Ascending aorta (tissue), 2 donors: ENCODE data around the gene ATCAY. TPM values are rescaled to one million over a fixed set of nuclear protein-coding genes. Genes with fewer than 3 reads are reported as not detected.

Experiments used
- DNase-seq, 2 donors: peaks; one replicate each; pipeline ENCODE4 v3.0.0-alpha.2; 2019; ENCODE audit warnings: low spot score in 2 of 2
- H3K27ac ChIP-seq, 2 donors: fragments of 200-600 bp; sonication (generic); one replicate each; pipeline ENCODE4 v1.5.1; 2016 to 2017; ENCODE audit warnings: mild to moderate bottlenecking in 1 of 2
- H3K27me3 ChIP-seq: fragments of 200-600 bp; sonication (generic); one replicate; pipeline ENCODE4 v1.5.1; 2017
- H3K36me3 ChIP-seq, 2 donors: fragments of 200-600 bp; sonication (generic); one replicate each; pipeline ENCODE4 v1.5.1; 2016
- H3K4me1 ChIP-seq, 2 donors: fragments of 200-600 bp; sonication (generic); one replicate each; pipeline ENCODE4 v1.5.1; 2016 to 2017; ENCODE audit warnings: mild to moderate bottlenecking in 1 of 2
- H3K4me3 ChIP-seq, 2 donors: fragments of 200-600 bp; sonication (generic); one replicate each; pipeline ENCODE4 v1.5.1; 2016 to 2017; ENCODE audit warnings: mild to moderate bottlenecking in 1 of 2
- H3K9me3 ChIP-seq, 2 donors: fragments of 200-600 bp; sonication (generic); one replicate each; pipeline ENCODE4 v1.5.1; 2016
- intact Hi-C: fragments of 100-400 bp; cut with DNase I; formaldehyde crosslinking; loops from one replicate; pipeline ENCODE4 v1.15.1; 2023
- total RNA-seq: library from RNA; depleted of rRNA; stranded (reverse); fragments of >200 nt; gene quantifications from one replicate; pipeline ENCODE4 v1.1.0, GENCODE V29; 2016
- TF ChIP-seq, protein P1 (sequence below), 3 experiments: fragments of 200-600 bp in 2 of 3; fragments of 450-650 bp in 1 of 3; sonication (generic) in 2 of 3; IDR thresholded peaks; one replicate each; pipeline ENCODE4 v1.5.1; 2016 to 2019; ENCODE audit warnings: antibody characterized with exemption in 3 of 3, mild to moderate bottlenecking in 1 of 3, moderate library complexity in 1 of 3

ATCAY gene
- total RNA-seq, 1 donor from 2014 or later, result not detected

DNA sequence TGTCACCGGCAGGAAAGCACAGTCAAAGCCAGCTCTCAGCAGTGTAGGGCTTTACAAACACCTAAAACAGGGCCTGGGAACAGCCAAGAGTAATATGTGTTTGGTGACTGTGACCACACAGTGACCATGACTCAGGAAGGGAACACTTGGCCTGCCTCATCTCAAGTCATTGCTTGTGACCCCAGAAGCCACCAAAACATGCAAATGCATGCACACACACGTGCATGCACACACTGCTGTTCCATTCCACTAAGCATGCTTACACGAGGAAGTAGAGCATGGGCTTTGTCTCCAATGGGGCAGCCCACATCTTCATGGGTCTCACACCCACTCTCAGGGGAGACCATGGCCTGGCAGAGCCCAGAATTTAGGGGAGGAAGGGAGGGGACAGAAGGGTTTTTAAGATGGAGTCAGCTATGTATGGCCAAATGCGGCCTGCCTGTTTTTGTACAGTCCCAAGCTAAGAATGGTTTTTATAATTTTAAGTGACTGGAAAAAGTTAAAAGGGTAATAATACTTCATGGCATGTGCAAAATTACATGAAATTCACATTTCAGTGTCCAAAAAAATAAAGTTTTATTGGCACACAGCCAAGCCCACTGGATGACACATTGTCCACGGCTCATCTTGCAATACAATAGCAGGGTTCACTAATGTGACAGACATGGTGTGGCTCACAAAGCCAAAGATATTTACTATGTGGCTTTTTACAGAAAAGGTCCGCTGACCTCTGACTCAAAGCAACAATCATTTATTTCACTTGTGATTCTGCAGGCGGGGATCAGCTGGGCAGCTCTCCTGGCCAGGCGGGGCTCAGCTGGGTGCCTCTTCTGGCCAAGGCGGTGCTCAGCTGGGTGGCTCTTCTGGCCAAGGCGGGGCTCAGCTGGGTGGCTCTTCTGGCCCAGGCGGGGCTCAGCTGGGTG lies 29.0 kb upstream of the ATCAY start:
- no peaks in the 10 kb centered on the region for H3K36me3 ChIP-seq
- TF ChIP-seq, protein P1, sequence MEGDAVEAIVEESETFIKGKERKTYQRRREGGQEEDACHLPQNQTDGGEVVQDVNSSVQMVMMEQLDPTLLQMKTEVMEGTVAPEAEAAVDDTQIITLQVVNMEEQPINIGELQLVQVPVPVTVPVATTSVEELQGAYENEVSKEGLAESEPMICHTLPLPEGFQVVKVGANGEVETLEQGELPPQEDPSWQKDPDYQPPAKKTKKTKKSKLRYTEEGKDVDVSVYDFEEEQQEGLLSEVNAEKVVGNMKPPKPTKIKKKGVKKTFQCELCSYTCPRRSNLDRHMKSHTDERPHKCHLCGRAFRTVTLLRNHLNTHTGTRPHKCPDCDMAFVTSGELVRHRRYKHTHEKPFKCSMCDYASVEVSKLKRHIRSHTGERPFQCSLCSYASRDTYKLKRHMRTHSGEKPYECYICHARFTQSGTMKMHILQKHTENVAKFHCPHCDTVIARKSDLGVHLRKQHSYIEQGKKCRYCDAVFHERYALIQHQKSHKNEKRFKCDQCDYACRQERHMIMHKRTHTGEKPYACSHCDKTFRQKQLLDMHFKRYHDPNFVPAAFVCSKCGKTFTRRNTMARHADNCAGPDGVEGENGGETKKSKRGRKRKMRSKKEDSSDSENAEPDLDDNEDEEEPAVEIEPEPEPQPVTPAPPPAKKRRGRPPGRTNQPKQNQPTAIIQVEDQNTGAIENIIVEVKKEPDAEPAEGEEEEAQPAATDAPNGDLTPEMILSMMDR (IDR thresholded peaks at IDR 0.05), result no peak
- intact Hi-C loops, result no loop called here
- H3K27ac ChIP-seq, result no peak overlapping the region
- no peak for DNase-seq
- H3K4me1 ChIP-seq, result no peaks in the 10 kb centered on the region
- no peak overlapping the region for H3K4me3 ChIP-seq
- H3K27me3 ChIP-seq, result no peaks in the 10 kb centered on the region
- peaks cover 11 to 16% of the 10 kb centered on the region in 2 donors for H3K9me3 ChIP-seq

DNA sequence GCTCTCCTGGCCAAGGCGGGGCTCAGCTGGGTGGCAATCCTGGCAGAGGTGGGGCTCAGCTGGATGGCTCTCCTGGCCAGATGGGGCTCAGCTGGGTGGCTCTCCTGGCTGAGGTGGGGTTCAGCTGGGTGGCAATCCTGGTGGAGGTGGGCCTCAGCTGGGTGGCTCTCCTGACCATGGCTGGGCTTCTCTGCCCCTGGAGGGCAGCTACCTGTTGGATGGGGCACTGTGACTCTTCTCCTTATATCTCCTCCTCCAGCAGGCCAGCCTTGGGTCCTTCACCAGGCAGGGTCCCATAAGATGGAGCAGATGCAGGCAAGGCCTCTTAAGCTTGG lies 28.3 kb upstream of the ATCAY start:
- Histone ChIP-seq H3K9me3 (peaks cover 11 to 16% of the 10 kb centered on the region in 2 donors), H3K4me1 (no peaks in the 10 kb centered on the region), H3K4me3 (no peak overlapping the region), H3K27ac (no peak overlapping the region), H3K27me3 (no peaks in the 10 kb centered on the region), H3K36me3 (no peaks in the 10 kb centered on the region)
- TF ChIP-seq, protein P1 (IDR thresholded peaks at IDR 0.05), result no peak
- no peak for DNase-seq
- intact Hi-C loops, result no loop called here

DNA sequence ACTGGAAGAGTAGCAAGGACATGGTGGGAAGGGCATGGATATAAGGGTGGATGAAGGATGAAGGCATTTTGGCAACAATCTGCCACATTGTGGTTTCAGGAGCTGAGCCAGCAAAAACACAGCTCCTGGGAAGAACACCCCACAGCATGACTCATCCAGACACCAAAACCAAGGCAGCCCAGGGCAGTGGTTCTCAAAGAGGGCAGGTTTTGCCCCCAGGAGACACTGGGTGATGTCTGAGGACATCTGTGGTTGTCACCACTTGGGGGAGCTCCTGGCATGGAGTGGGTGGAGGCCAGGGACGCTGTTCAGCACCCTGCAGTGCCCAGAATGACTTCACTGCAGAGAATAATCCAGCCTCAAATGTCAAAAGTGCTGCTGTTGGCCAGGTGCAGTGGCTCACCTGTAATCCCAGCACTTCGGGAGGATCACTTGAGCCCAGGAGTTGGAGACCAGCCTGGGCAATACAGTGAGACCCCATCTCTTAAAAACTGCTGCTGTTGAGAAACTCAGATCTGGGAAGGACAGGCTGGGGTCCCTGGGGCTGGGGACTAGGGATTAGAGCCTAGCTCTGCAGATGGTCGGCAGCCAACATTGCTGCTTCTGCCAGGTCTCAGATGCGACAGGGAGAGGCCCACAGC lies 27.8 kb upstream of the ATCAY start:
- Histone ChIP-seq H3K27ac (no peak overlapping the region), H3K4me3 (no peak overlapping the region), H3K4me1 (no peaks in the 10 kb centered on the region), H3K36me3 (no peaks in the 10 kb centered on the region), H3K27me3 (no peaks in the 10 kb centered on the region), H3K9me3 (peaks cover 11 to 16% of the 10 kb centered on the region in 2 donors)
- no peak for DNase-seq
- TF ChIP-seq, protein P1 (IDR thresholded peaks at IDR 0.05), result no peak
- intact Hi-C loops, result no loop called here

DNA sequence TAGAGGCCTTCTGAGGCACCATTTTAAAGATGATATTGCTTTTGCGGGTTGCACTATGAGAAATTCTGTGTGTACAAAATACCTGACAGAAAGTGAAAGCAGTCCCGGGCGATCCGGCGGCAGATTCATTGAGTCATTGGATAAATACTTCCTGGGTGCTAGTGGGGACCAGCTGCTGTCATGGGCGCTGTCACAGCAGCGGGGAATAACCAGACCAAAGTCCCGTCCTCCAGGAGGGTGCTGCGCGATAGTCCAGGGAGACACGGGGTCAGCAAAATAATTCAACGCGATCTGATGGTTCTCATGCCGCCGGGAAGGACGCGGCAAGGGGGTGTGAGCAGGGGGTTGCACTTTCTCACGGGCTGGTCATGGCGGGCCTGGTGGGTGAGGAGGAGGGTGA lies 25.2 kb upstream of the ATCAY start:
- TF ChIP-seq, protein P1 (IDR thresholded peaks at IDR 0.05), result no peak
- H3K27me3 ChIP-seq, result no peaks in the 10 kb centered on the region
- no peak overlapping the region for H3K27ac ChIP-seq
- no peaks in the 10 kb centered on the region for H3K36me3 ChIP-seq
- intact Hi-C loops, result no loop called here
- DNase-seq, result no peak
- no peak overlapping the region for H3K4me3 ChIP-seq
- peaks cover 11 to 16% of the 10 kb centered on the region in 2 donors for H3K9me3 ChIP-seq
- no peaks in the 10 kb centered on the region for H3K4me1 ChIP-seq

DNA sequence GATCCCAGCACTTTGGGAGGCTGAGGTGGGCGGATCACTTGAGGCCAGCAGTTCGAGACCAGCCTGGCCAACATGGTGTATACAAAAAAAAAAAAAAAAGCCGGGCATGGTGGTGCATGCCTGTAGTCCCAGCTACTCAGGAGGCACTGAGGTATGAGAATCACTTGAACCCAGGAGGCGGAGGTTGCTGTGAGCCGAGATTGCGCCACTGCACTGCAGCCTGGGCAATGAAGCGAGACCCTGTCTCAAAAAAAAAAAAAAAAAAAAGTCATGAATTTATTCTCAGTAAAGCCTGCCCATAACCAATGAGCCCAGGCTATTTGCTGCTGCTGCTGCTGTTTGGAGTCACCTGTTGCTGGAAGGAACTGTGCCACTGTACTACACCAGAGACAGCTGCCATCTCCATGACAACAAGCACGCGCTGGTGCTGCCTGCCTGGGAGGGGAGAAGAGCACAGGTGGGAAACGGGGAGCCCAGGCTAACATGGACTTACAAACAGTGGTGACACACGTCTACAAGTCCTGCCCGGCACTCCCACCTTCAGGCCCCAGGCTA lies 23.0 kb upstream of the ATCAY start:
- H3K36me3 ChIP-seq, result no peaks in the 10 kb centered on the region
- TF ChIP-seq, protein P1 (IDR thresholded peaks at IDR 0.05), result no peak
- no peak overlapping the region for H3K27ac ChIP-seq
- H3K27me3 ChIP-seq, result no peaks in the 10 kb centered on the region
- DNase-seq, result no peak
- H3K4me3 ChIP-seq, result no peak overlapping the region
- H3K4me1 ChIP-seq, result no peaks in the 10 kb centered on the region
- H3K9me3 ChIP-seq, result peaks cover 0 to under 1% of the 10 kb centered on the region in 2 donors
- intact Hi-C loops, result no loop called here
